Erythroblast (primary cell): Measurements from ENCODE around the gene PTEN.

Source experiments
- GATA1 ChIP-seq: IDR thresholded peaks from 2 replicates; pipeline ENCODE4 v1.6.1; 2011; ENCODE audit warnings: low read depth, mild to moderate bottlenecking, control low read depth, low read length, moderate library complexity
- POLR2A ChIP-seq: IDR thresholded peaks from 2 replicates; pipeline ENCODE4 v1.6.1; 2011; ENCODE audit warnings: mild to moderate bottlenecking, low read length

DNA sequence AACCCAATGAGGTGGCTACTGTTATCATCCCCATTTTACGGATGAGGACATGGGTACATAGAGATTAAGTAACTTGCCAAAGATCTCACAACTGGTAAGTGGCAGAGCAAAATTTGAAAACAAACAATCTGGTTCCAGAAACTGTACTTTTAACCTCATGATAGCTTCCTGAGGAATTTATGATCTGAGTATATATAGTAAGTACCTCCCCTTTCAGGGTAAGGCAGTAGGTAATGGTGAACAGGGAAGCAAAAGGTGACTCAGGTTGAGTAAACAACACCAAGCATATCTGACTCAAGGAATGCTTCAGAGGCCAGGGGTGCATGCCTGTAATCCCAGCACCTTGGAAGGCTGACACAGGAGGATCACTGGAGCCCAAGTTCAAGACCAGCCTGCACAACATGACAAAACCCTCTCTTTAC lies 21.2 kb upstream of the PTEN start:
- TF ChIP-seq POLR2A, result no peak
- TF ChIP-seq GATA1, result no peak
